Endothelial cell of umbilical vein (primary cell): Measurements from ENCODE around the gene PLEKHM2. TPM values are rescaled to one million over a fixed set of nuclear protein-coding genes. Genes with fewer than 3 reads are reported as not detected.
A peak's percentile ranks its signal among the peaks of the same experiment; 100 is the strongest.

Experiments used
- BruUV-seq: library from RNA; stranded (reverse); fragments of 400-500 nt; replicated peaks from 2 replicates; lab custom pipeline; 2021; lab: Mats Ljungman, UMichigan
- CTCF ChIA-PET: fragments of 300-600, 350-600 bp; sonication (Branson Sonifier 250); formaldehyde crosslinking; loops from one replicate; lab custom pipeline; 2021; ENCODE audit warnings: antibody characterized with exemption, inconsistent platforms; lab: Charles Lee
- POLR2A ChIA-PET: fragments of 300-600, 350-600 bp; sonication (Branson Sonifier 250); formaldehyde crosslinking; loops from one replicate; lab custom pipeline; 2021; ENCODE audit warnings: antibody characterized with exemption, inconsistent platforms; lab: Charles Lee
- DNase-seq: peaks from one replicate; pipeline ENCODE4 v3.0.0-alpha.2; 2011; ENCODE audit warnings: low read depth, low spot score
- FAIRE-seq: peaks from 2 replicates; lab custom pipeline; 2011; peaks lifted over from hg19 to GRCh38; lab: Jason Lieb, UNC
- H2AFZ ChIP-seq: 2 replicates; pipeline ENCODE4 v1.6.0; 2012; ENCODE audit warnings: low read depth, low read length, control low read depth, inconsistent platforms
- H3K27ac ChIP-seq: 2 replicates; pipeline ENCODE4 v1.5.1; 2011; ENCODE audit warnings: low read depth, mild to moderate bottlenecking, control low read depth, low read length, moderate library complexity; ENCODE audit not compliant: insufficient read depth
- H3K27me3 ChIP-seq, 2 experiments: 2 replicates each; pipeline versions ENCODE4 v1.6.0 to v1.6.1; 2011; ENCODE audit warnings: low read length in 2 of 2, mixed read lengths in 1 of 2; ENCODE audit not compliant: control insufficient read depth in 2 of 2, insufficient read depth in 2 of 2
- H3K36me3 ChIP-seq, 2 experiments: 2 replicates in 1 of 2; 3 replicates in 1 of 2; pipeline ENCODE4 v1.5.1; 2011; ENCODE audit warnings: low read length in 2 of 2, mild to moderate bottlenecking in 1 of 2, moderate library complexity in 1 of 2; ENCODE audit not compliant: control insufficient read depth in 2 of 2, insufficient read depth in 2 of 2; ENCODE audit errors: extremely low read depth in 1 of 2
- H3K4me1 ChIP-seq: 3 replicates; pipeline ENCODE4 v1.5.1; 2011; ENCODE audit warnings: mild to moderate bottlenecking, low read length; ENCODE audit not compliant: control insufficient read depth, insufficient read depth; ENCODE audit errors: extremely low read depth
- H3K4me2 ChIP-seq: 2 replicates; pipeline ENCODE4 v1.6.1; 2011; ENCODE audit warnings: low read length, control low read depth, mixed read lengths; ENCODE audit not compliant: insufficient read depth
- H3K4me3 ChIP-seq, 3 experiments: fragments of 200-600 bp in 1 of 3; sonication (generic), shearing (Covaris generic) in 1 of 3; replicated peaks in 1 of 3; 2 replicates each; pipeline ENCODE4 v1.5.1; 2011 to 2016; ENCODE audit warnings: control low read depth in 3 of 3, low read length in 3 of 3, mild to moderate bottlenecking in 2 of 3, inconsistent platforms in 1 of 3, low read depth in 1 of 3, moderate library complexity in 1 of 3; ENCODE audit not compliant: insufficient read depth in 1 of 3
- H3K79me2 ChIP-seq: 2 replicates; pipeline ENCODE4 v1.6.0; 2012; ENCODE audit warnings: low read length, inconsistent platforms; ENCODE audit not compliant: control insufficient read depth, insufficient read depth
- H3K9ac ChIP-seq: replicated peaks from 2 replicates; pipeline ENCODE3; 2011; ENCODE audit warnings: low read length, control low read depth; ENCODE audit not compliant: insufficient read depth; ENCODE audit errors: extremely low read depth
- H3K9me1 ChIP-seq: replicated peaks from 3 replicates; pipeline ENCODE4 v1.6.0; 2011; ENCODE audit warnings: mild to moderate bottlenecking, low read length; ENCODE audit not compliant: control insufficient read depth, insufficient read depth; ENCODE audit errors: extremely low read depth
- H3K9me3 ChIP-seq: replicated peaks from 2 replicates; pipeline ENCODE4 v1.5.1; 2012; ENCODE audit warnings: low read length, inconsistent platforms; ENCODE audit not compliant: control insufficient read depth, insufficient read depth
- H4K20me1 ChIP-seq: replicated peaks from 2 replicates; pipeline ENCODE3; 2011; ENCODE audit warnings: mild to moderate bottlenecking, low read length; ENCODE audit not compliant: control insufficient read depth, insufficient read depth; ENCODE audit errors: extremely low read depth
- EZH2 ChIP-seq: IDR thresholded peaks from 2 replicates; pipeline ENCODE4 v1.6.1; 2012; ENCODE audit warnings: borderline replicate concordance, low read depth, mild to moderate bottlenecking, moderate library complexity, low read length, inconsistent platforms; ENCODE audit not compliant: severe bottlenecking
- FOS ChIP-seq: IDR thresholded peaks from 2 replicates; pipeline ENCODE4 v1.6.1; 2011; ENCODE audit warnings: mild to moderate bottlenecking, low read length, moderate library complexity, borderline replicate concordance; ENCODE audit not compliant: insufficient read depth
- GATA2 ChIP-seq: IDR thresholded peaks from 2 replicates; pipeline ENCODE4 v1.7.0; 2011; ENCODE audit warnings: low read depth, mild to moderate bottlenecking, moderate library complexity, mixed read lengths, low read length; ENCODE audit not compliant: insufficient read length, insufficient read depth
- JUN ChIP-seq: IDR thresholded peaks from 2 replicates; pipeline ENCODE4 v1.6.1; 2011; ENCODE audit warnings: borderline replicate concordance, low read depth; ENCODE audit not compliant: insufficient read length, insufficient read depth
- MYC ChIP-seq: IDR thresholded peaks from one replicate; pipeline ENCODE4 v1.6.1; 2011; ENCODE audit warnings: mild to moderate bottlenecking, low read depth, low read length
- POLR2A ChIP-seq: IDR thresholded peaks from 2 replicates; pipeline ENCODE4 v1.6.1; 2012; ENCODE audit warnings: low read depth, mild to moderate bottlenecking, control low read depth, low read length
- POLR2AphosphoS5 ChIP-seq: IDR thresholded peaks from 2 replicates; pipeline ENCODE4 v1.6.1; 2012; ENCODE audit warnings: low read depth, mild to moderate bottlenecking, control low read depth, low read length, moderate library complexity; ENCODE audit not compliant: insufficient read depth
- dilution Hi-C: fragments of 300-500 bp; cut with MboI; formaldehyde crosslinking; loops from one replicate; pipeline ENCODE4 v1.15.0; 2019; ENCODE audit warnings: low sequenced_read_pairs; ENCODE audit not compliant: extremely low pct_ligation_motif_present
- intact Hi-C: fragments of 100-400 bp; cut with micrococcal nuclease; formaldehyde crosslinking; loops from one replicate; pipeline ENCODE4 v1.10.0; 2022
- polyA plus RNA-seq, 4 experiments: library from polyadenylated mRNA; depleted of rRNA in 3 of 4; stranded (reverse) in 3 of 4; unstranded in 1 of 4; fragments of >200 nt; gene quantifications; 2 replicates each; pipeline versions ENCODE4 v1.2.1 to v1.2.3, GENCODE V29; 2011 to 2012; ENCODE audit warnings: missing spikeins in 1 of 4
- total RNA-seq: library from RNA; stranded (reverse); gene quantifications from 2 replicates; pipeline ENCODE4 v1.2.3, GENCODE V29; 2021
- TF ChIP-seq, protein P1 (sequence below), 2 donors: IDR thresholded peaks; 1 replicate in 1 of 2; 2 replicates in 1 of 2; pipeline ENCODE4 v1.5.1; 2011; ENCODE audit warnings: low read length in 2 of 2, mild to moderate bottlenecking in 2 of 2, moderate library complexity in 2 of 2, control low read depth in 1 of 2, inconsistent platforms in 1 of 2, low read depth in 1 of 2; ENCODE audit not compliant: insufficient read depth in 1 of 2; ENCODE audit errors: extremely low read depth in 1 of 2
- TF ChIP-seq, protein P2 (sequence below): IDR thresholded peaks from 2 replicates; pipeline ENCODE4 v1.6.1; 2011; ENCODE audit not compliant: insufficient read depth, insufficient read length

The PLEKHM2 gene
- total and polyA plus RNA-seq, 2 donors (not counting 3 experiments of a cell fraction or from before 2014, with no cell fraction given): 60.6 to 67.5 TPM

DNA sequence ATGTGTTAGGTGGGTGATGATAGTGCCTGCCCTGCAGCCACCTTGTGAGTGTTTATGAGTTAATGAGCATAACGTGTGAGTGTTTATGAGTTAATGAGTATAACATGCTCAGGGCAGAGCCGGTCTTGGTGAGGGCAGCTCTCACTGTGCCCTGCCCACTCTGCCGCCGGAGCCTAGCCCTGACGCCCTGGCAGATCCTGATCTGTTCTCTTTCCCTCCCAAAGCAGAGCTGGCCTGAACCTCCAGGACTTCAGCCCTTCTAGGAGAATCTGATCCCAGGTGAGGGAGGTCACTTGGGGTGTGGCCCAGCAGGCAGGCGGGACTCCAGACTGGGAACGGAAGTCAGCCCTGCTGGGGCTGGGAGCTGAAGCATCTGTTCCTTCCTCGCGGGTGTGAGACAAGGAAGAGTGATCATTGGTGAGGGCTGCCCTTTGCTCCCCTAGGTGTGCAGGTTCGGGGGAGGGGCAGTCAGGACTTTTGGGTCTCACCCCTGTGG, 80.2 kb downstream of the PLEKHM2 start:
- FAIRE-seq (peak; percentile 43), DNase-seq (no peak)
- peaks cover 27 to 45% of the 10 kb centered on the region in 2 experiments for H3K36me3 ChIP-seq
- no peaks in the 10 kb centered on the region for H3K9me3 ChIP-seq
- H3K79me2 ChIP-seq: peaks cover 92% of the 10 kb centered on the region
- TF ChIP-seq EZH2 (no peak), POLR2A (peak; percentile 22), POLR2AphosphoS5 (no peak)
- no peak overlapping the region for H2AFZ ChIP-seq
- H3K27ac ChIP-seq: peak overlapping the region; percentile 11
- no peaks in the 10 kb centered on the region for H3K9me1 ChIP-seq
- no peak overlapping the region for H3K4me3 ChIP-seq
- no peaks in the 10 kb centered on the region for H3K27me3 ChIP-seq
- no TSS peak for BruUV-seq
- ChIA-PET CTCF (no interaction called here), POLR2A (no interaction called here)
- peaks cover 40% of the 10 kb centered on the region for H3K4me1 ChIP-seq
- intact Hi-C loops: loop anchor here (5.0 kb wide), 1 partner anchor 167 kb away; no protein-coding TSS in a partner anchor
- no peak overlapping the region for H3K4me2 ChIP-seq
- dilution Hi-C loops: no loop called here
- H3K9ac ChIP-seq: no peak overlapping the region
- no peaks in the 10 kb centered on the region for H4K20me1 ChIP-seq

DNA sequence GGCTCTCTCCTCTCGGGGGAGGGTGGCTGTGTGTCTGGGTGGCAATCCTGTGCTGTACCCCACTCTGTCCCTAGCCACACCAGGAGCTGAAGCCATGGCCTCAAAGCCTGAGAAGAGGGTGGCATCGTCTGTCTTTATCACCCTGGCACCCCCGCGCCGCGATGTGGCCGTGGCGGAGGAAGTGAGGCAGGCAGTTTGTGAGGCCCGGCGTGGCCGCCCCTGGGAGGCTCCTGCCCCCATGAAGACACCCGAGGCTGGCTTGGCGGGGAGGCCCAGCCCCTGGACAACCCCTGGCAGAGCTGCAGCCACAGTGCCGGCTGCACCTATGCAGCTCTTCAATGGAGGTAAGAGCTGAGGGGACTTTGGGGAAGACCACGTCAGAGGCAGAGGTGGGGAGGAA, 80.8 kb downstream of the PLEKHM2 start:
- Histone ChIP-seq H3K4me1 (peaks cover 40% of the 10 kb centered on the region), H3K36me3 (peaks cover 27 to 45% of the 10 kb centered on the region in 2 experiments), H3K4me3 (no peak overlapping the region), H4K20me1 (no peaks in the 10 kb centered on the region), H3K9me3 (no peaks in the 10 kb centered on the region), H3K79me2 (peaks cover 87% of the 10 kb centered on the region), H3K9me1 (no peaks in the 10 kb centered on the region), H3K4me2 (no peak overlapping the region), H2AFZ (no peak overlapping the region), H3K27me3 (no peaks in the 10 kb centered on the region), H3K27ac (peak overlapping the region; percentile 11), H3K9ac (no peak overlapping the region)
- no peak for TF ChIP-seq POLR2A
- TF ChIP-seq EZH2: no peak
- TF ChIP-seq, protein P1, sequence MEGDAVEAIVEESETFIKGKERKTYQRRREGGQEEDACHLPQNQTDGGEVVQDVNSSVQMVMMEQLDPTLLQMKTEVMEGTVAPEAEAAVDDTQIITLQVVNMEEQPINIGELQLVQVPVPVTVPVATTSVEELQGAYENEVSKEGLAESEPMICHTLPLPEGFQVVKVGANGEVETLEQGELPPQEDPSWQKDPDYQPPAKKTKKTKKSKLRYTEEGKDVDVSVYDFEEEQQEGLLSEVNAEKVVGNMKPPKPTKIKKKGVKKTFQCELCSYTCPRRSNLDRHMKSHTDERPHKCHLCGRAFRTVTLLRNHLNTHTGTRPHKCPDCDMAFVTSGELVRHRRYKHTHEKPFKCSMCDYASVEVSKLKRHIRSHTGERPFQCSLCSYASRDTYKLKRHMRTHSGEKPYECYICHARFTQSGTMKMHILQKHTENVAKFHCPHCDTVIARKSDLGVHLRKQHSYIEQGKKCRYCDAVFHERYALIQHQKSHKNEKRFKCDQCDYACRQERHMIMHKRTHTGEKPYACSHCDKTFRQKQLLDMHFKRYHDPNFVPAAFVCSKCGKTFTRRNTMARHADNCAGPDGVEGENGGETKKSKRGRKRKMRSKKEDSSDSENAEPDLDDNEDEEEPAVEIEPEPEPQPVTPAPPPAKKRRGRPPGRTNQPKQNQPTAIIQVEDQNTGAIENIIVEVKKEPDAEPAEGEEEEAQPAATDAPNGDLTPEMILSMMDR (IDR thresholded peaks at IDR 0.05; ENCODE audit: extremely low read depth in 1 of 2, insufficient read depth in 1 of 2, low read depth in 1 of 2, low read length in 2 of 2): no peak
- TF ChIP-seq, protein P2, sequence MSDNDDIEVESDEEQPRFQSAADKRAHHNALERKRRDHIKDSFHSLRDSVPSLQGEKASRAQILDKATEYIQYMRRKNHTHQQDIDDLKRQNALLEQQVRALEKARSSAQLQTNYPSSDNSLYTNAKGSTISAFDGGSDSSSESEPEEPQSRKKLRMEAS: no peak
- TF ChIP-seq POLR2AphosphoS5: no peak
- TF ChIP-seq GATA2: no peak
- TF ChIP-seq FOS: no peak
- TF ChIP-seq MYC: no peak
- no peak for TF ChIP-seq JUN
- POLR2A ChIA-PET: interaction anchor here (1.2 kb wide), 1 partner anchor 11 kb away, joined by 4 read pairs; no protein-coding TSS in a partner anchor
- CTCF ChIA-PET: interaction anchor here (1.0 to 1.5 kb wide), 2 partner anchors 9 to 16 kb away, joined by 3 to 6 read pairs; no protein-coding TSS in a partner anchor
- FAIRE-seq (no peak), DNase-seq (no peak)
- BruUV-seq: no TSS peak
- intact Hi-C loops (loop anchor here (5.0 kb wide), 1 partner anchor 168 kb away; no protein-coding TSS in a partner anchor), dilution Hi-C loops (no loop called here)
